PFSK-1 (cell line): ENCODE measurements around the gene CTNS.

Experiments used
- POLR2AphosphoS5 ChIP-seq: IDR thresholded peaks from 2 replicates; pipeline ENCODE4 v1.6.1; 2012; ENCODE audit warnings: low read depth, mild to moderate bottlenecking, control low read depth, low read length, moderate library complexity
- REST ChIP-seq, 2 experiments: IDR thresholded peaks; 2 replicates each; pipeline versions ENCODE4 v1.6.1 to v1.8.0; 2011 to 2012; ENCODE audit warnings: low read depth in 2 of 2, low read length in 2 of 2, control low read depth in 1 of 2, inconsistent platforms in 1 of 2, mild to moderate bottlenecking in 1 of 2, moderate library complexity in 1 of 2; ENCODE audit not compliant: insufficient read depth in 1 of 2
- TAF1 ChIP-seq: IDR thresholded peaks from 2 replicates; pipeline ENCODE4 v1.6.1; 2012; ENCODE audit warnings: low read length, control low read depth, borderline replicate concordance; ENCODE audit not compliant: insufficient read depth

GRCh38 chr17:3681057-3681456 is 44.5 kb downstream of the CTNS start:
- TF ChIP-seq REST (IDR thresholded peaks at IDR 0.05; ENCODE audit: insufficient read depth in 1 of 2, low read depth in 2 of 2, low read length in 2 of 2) (no peak), TAF1 (no peak), POLR2AphosphoS5 (no peak)
